Measurements from ENCODE around the gene RPL32. TPM values are rescaled to one million over a fixed set of nuclear protein-coding genes. Genes with fewer than 3 reads are reported as not detected.
"Not testable (repeated sequence)": the region's sequence is repeated elsewhere in the genome, so short reads cannot be mapped to it uniquely, and the experiment has no call there.

RPL32 gene
- total RNA-seq, 1 experiment from 2014 or later = 611 TPM

DNA sequence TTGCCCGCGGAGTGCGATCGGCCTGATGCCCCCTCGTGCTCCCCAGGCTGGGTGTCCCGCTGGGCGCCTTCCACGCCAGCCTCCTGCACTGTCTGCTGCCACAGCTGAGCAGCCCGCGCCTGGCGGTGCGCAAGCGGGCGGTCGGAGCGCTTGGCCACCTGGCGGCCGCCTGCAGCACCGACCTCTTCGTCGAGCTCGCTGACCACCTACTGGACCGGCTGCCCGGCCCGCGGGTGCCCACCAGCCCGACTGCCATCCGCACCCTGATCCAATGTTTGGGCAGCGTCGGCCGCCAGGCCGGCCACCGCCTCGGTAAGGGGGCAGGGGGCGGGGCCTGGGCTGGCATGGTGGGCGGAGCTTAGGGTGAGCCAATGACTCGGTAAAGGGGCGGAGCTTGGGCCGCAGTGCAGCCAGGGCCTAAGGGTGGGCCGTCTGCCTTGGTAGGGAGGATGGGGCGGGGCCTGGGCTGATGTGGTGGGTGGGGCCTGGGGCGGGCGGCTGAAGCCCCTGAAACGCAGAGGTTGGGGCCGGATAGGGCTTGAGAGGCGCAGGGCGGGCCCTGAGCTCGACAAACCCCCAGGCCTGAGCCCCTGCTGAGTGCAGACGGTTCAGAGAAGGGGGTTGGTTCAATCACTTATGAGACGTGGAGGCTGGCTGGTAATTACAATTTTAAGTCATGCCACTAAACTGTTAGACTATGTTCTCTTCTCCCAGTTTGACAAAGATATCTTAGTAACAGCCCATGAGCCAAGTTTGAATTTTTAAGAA is 31.2 kb downstream of the RPL32 start:
- DNase-seq (ENCODE audit: low read depth) = peak; percentile 93

DNA sequence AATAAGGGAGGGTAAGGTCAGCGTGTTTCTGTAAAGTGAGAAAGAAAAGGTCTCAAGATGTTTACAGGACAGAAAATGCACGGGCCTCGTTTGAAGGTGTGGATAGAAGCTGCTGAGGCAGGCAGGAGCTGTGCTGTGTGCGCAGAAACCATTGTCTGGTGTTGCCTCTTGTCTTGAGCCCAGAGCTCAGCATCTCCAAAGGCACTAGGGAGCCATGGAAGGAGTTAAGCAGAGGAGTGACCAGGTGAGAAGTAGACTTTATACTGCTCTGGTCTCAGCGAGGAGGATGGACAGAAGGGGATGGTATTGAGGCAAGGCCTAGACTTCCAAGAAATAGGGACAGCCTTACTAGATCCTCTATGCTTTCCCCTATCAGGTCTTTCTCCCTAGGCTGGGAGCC is 31.9 kb downstream of the RPL32 start:
- no peak for DNase-seq (ENCODE audit: low read depth)

DNA sequence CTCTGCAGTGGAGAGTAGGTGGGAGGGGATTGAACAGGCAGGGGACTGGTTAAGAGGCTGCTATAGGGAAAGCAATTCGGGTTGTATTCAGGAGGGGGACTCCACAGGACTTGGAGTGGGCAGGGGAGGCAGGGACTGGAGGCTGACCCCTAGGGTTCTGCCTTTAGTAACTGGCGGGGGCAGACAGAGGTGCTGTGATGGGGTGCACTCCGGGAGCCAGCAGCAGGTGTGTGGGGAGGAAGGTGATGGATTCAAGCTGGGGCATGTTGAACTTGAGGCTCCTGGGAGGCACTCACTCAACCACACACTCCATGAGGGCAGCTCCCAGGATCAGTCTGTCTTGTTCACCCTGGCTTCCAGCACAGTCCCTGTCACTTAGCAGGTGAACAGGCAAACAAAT is 32.4 kb downstream of the RPL32 start:
- DNase-seq (ENCODE audit: low read depth) = no peak

DNA sequence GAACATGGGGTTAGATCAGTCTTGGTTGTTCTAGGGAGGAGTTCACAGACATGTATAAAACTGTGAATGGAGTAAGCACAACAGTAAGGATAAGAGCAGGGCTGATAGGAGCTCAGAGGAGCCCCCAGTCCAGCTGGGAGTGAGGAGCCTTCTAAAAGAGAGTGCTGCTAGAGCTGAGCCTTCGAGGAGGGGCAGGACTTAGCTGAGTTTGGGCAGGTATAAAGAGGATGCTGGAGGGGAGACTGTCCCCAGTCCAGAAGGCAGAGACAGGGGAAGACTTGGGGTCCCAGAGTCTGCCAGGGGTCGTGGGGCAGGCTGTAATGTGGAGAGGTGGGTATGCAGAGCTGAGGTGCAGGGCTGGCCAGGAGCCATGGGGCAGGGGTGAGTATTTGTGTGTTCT is 32.8 kb downstream of the RPL32 start:
- DNase-seq (ENCODE audit: low read depth) = no peak

DNA sequence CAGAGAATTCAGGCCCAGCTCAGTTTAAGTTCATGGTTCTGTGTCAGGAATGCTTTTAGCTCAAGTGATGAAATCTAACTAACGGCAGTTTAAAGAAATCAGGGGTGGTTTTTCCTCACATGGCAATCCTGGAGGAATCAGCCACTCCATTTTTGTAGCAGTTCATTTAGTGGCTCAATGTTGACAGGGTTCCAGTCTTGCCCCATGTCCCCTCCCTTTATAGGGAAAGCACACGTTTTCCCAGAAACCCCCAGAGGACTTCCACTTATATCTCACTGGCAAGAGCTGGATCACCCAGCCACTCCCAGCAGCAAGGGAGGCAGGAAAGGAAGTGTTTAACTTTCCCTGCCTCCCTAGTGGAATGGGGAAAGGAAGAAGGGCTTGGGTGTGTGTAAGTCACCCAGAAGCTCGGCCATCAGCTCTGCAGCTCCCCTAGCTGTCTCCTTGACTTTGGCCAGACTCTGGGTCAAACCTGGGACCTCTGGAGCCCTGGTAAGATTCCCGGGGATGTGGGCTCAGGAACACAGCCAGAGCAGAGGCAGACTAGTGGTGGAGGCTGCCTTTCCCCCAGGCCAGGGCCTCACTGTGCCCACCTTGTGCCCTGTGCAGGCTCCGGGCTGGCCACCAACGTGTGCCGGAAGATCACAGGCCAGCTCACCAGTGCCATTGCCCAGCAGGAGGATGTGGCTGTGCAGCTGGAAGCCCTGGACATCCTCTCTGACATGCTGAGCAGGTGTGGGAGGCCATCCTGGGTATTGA is 33.6 kb downstream of the RPL32 start:
- DNase-seq (ENCODE audit: low read depth) = no peak

DNA sequence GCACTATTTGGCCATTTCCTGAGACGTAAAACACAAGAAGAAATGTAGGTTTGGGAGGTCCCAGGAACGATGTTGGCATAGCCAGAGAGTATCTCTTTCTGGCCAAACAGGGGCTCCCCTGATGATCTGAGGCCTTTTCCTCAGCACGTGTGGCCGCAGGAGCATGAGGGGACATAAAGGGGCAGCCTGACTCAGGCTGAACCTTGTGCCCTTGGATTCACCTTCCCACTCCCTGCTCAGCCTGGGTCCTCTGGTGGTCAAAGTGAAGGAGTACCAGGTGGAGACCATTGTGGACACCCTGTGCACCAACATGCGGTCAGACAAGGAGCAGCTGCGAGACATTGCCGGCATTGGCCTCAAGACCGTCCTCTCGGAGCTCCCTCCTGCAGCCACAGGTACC is 34.3 kb downstream of the RPL32 start:
- no peak for DNase-seq (ENCODE audit: low read depth)

DNA sequence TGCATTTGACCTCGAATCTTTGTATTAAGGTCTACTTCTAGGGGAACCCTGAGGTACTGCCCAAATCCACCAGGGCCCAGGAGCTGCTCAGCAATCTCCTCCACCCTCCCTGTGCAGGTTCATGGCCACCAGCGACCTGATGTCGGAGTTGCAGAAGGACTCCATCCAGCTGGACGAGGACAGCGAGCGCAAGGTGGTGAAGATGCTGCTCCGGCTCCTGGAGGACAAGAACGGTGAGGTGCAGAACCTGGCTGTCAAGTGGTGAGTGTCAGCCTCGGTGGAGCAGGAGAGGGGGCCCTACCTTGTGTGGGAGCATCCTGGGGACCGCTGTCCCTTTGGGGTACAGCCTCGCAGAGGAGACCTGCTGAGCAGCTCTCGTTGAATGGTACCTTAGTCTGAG is 38.0 kb downstream of the RPL32 start:
- no peak for DNase-seq (ENCODE audit: low read depth)

DNA sequence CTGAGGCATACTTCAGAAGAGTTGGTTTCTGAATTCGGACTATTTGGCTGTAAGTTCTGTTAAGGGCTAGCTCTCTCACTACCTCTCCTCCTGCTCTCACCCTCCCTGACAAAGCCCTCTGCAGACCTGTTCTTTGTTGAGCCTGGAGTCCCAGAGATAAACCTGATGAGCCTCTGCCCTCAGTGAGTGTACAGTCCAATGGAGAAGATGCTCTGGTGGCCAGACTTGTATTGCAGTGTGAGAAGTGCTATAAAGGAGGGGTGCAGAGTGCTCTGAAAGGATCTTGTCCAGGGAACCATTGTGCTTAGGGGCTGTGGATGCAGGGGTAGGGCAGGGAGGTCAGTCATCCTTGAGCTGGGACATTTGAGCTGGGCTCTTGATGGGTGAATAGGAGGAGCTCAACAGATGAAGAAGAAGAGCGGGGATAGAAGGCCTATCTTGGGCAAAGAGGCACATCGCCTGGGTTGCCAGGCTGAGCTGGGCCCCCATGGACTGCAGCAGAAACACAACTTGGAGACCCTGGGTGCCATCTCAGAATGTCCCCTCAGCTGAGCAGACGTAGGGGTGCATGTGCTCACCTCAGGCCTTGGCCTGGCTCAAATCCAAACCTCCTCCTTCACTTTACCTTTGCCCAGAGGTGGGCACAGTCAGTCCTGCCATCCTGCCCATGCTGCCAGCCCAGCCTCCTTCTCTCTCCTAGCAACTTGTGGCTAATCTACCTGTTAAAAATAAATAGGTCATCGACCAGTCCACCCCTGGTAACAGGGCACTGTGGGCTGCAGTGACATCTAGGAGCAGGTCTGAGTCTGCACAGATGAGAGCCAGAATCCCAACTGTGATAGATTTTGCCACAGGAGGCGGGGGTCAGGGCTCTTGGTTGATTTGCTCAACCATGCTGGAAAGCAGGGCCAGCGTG is 41.6 kb downstream of the RPL32 start:
- no peak for DNase-seq (ENCODE audit: low read depth)

DNA sequence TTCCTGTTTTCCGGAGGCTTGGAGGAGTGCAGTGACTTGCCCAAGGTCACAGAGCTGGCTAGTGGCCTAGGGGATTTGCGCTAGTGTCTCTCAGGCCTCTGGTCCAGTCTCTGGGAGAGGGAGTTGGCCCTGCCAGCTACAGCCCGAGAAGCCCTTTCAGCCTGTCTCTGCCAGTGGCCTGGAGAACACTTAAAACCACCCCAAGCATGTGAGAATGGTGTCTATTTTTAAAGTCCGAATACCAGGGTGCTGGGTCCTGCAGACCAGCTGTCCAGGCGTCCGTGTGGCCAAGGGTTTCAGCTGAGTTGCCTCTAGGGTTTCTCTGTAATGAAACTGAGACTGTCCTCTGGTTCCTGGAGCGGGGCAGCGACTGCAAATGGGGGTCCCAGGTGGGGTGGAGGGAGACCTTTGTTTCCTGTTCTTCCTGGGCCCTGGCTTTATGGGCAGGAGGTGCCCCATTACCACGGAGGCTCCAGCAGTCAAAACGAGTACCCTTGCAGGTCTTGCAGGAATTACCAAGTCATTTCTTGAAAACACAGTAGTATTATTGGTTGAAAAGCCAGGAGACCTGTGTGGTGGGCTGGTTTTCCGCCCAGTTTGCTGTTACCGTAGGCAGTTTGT is 42.7 kb downstream of the RPL32 start:
- DNase-seq (ENCODE audit: low read depth) = no peak

DNA sequence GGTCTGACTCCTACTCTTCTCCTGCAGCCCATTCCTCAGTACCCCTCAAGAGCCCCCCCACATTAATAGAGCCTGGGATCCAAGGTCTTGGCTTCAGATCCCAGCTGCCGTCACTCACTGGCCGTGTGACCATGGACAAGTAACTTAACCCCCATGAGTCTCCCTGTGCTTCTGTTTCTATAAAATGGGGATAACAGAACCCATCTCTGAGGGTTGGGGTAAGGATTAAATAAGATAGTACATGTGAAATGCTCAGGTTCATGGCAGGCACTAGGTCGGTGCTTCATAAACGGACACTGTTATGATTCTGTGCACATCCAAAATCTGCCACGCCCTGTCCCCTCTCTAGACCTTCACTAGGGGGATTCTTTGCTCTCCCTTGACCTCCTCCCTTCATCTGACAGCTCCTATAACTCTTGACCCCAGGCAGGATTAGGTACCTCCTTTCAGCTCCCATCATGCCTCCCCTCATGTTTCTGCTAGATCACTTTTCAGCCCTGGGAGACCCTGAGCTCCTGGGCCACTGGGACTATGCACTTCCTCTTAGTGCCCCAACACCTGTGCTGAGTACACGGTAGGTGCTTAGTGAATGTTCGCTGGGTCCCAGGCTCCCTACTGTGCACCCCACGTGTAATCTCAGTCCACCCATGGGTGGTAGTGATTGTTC is 43.3 kb downstream of the RPL32 start:
- DNase-seq (ENCODE audit: low read depth) = no peak

DNA sequence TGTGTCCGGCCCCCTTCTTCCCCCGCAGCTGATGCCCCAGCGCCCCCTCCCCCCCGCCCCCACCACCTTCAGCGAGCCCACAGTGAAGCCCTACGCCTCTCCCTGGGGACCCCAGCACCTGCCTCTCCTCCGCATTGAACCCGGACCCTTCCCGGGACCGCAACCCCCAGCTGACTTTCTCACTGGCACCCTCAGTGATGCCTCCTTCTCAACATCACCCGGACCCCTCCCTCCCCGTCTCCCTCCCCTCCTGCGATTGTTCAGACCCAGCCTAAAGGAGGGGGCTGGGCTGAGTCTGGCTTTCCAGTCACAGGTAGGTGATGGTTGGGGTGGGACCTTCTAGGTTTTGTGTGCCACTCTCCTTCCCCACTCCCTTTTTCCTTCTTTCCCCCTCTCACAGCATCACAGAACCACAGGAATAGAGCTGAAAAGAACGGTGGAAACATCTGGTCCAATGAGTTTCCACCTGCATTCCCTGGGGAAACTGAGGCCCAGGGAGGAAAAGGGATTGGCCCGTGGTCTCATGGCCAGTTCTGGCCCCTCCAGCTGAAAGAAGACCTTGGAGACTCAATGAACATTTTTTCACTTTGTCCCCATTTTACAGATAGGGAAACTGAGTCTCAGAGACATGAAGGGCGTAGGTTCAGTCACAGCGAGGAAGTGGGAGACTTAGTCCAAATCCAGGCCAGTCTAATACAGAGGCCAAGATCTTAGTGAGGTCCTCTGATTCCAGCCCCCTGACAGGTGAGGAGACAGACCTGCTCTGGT is 44.1 kb downstream of the RPL32 start:
- no peak for DNase-seq (ENCODE audit: low read depth)

DNA sequence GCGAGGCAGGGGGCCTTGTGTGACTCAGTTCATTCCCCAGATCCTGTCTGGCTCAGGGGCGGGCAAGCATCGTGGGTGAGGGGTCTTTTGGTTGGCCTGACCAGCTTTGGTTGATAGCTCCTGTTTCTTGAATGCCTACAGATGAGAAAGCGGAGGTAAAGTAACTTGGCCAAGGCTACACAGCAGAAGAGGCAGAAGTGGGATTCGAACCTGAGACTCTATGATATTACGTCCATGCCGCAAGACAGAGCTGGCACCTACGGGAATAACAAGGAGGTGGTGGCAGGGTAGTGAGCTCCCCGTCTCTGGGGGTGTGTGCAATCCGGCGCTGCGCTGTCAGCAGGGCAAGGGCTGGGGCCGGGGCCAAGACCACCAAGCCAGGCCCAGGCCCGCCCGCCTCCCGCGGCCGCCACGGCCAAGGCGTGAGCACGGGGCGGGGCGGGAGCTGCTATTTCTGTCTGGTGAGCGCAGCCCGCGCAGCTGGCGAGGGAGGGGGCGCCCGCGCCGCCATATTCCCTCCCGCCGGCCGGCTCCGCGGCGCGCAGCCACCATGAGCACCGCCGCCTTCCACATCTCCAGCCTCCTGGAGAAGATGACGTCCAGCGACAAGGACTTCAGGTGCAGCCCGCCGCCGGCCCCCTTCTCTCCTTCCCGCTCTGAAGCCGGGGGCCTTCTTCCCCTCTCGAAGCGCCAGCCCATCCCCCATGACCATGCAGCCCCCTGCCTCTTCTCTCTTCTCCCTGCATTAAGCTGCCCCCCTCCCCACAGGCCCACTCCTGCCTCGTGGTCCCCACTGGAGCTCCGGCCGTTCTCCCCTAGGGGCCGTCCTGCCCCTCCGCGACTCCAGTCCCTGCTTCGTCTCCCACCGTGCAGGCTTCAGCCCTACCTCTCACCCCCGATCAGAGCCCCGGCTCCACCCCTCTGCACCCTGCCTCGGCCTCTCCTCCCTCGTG is 44.9 kb downstream of the RPL32 start, which contains the start of gene CAND2:
Gene CAND2, plus strand, starts transcription at position 510 of the 953 bp plus-strand sequence. Its CDS starts 41 bp downstream, at position 551.
- peak; percentile 49 for DNase-seq (ENCODE audit: low read depth)

DNA sequence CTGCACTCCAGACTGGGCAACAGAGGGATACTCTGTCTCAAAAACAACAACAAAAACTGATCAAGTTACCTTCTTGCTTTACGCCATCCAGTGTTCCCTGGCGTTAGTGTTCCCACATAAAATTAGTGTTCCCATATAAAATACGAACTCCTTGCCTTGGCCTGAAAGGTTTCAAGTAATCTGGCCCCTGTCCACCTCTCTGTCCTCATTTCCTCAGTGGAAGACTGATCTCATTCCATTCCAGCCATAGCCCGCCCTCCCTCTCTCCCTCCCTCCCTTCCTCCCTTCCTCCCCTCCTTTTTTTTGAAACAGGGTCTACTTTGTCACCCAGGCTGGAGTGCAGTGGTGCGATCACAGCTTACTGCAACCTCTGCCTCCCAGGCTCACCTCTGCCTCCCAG is 47.7 kb downstream of the RPL32 start:
- no peak for DNase-seq (ENCODE audit: low read depth)

DNA sequence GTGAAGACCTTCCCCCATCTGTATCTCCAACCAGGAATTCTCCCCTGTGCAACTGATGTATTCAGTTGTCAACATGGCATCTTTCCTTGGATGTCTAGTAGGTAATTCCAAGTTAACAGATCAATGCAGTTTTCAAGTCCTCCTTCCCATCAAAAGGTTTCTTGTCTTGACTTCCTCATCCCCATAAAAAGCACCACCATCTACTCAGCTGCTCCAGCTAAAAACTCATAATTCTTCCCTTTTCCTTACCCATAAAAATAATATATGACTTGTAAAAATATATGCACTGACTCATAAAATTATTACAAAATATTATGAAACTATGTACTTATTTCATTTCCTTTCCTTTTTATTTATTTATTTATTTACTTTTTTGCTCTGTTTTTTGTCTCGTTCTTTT is 49.9 kb downstream of the RPL32 start:
- no peak for DNase-seq (ENCODE audit: low read depth)

DNA sequence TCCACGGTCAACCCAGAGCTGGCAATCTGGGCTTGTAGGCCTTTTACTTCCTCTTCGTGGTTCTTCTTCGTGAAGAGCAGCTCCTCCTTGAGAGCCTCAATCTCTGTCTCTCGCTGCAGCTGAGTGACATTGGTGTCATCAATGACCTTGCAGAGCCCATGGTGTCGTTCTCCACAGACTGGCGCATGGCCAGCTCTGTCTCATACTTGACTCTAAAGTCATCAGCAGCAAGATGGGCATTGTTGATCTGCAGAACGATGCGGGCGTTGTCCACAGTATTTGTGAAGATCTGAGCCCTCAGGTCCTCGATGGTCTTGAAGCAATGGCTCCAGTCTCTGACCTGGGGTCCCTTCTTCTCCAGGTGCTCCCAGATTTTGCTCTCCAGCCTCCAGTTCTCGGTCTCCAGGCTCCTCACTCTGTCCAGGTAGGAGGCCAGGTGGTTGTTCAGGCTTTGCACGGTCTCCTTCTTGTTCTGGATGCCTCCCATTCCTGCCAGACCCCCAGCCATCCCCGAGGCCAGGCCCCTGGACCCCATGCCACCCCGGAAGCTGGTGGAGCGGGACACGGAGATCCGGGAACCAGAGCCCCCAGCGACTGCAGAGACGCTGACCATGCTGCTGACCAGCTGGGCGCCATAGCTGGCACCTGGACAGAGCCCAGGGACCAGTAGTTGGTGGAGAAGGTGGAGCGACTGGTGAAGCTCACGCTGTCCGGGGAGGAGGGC is 53.2 kb downstream of the RPL32 start:
- not testable (repeated sequence) for DNase-seq (ENCODE audit: low read depth)

DNA sequence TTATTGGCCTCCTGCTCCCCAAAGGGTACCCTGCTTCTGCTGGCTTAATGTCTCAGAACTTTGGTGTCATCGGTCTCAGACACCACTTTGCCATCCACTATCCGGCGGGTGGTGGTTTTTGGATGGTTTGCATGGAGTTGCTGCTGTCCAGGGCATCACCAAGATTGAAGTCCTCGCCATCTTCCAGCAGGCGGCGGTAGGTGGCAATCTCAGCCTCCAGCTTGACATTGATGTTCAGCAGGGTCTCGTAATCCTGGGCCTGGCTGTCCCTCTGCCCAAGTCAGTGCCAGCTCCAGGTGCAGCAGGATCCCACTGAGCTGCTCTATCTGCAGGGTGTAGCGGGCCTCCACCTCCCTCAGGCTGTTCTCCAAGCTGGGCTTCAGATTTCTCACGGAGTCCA is 54.0 kb downstream of the RPL32 start:
- DNase-seq (ENCODE audit: low read depth) = peak; percentile 37

DNA sequence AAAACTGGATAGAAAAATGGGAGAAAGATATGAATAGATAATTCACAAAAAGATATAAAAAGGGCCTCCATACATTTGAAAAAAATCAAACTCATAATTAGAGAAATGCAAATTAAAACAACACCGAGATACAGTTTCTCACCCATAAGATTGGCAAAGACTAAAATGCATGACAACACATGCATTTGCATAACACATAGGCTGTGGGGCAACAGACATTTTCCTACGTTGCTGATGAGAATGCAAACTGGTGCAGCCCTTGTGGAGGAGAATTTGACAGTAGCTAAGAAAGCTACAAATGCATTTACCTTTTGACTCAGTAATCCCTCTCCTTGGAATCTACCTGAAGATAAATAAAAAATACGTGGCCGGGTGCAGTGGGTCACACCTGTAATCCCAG is 56.3 kb downstream of the RPL32 start:
- no peak for DNase-seq (ENCODE audit: low read depth)

Data from Daoy (cell line).